HUES64 (cell line): ENCODE data around the gene MLLT10.
A peak's percentile ranks its signal among the peaks of the same experiment; 100 is the strongest.

Experiments
- H3K27ac ChIP-seq: 2 replicates; pipeline ENCODE4 v1.7.0; 2013; ENCODE audit warnings: low read depth, low read length, inconsistent platforms
- H3K27me3 ChIP-seq: 2 replicates; pipeline ENCODE4 v1.6.1; 2013; ENCODE audit warnings: mild to moderate bottlenecking, low read length; ENCODE audit not compliant: insufficient read depth
- H3K36me3 ChIP-seq: 2 replicates; pipeline ENCODE4 v1.6.1; 2013; ENCODE audit warnings: mild to moderate bottlenecking, low read length; ENCODE audit not compliant: insufficient read depth
- H3K4me1 ChIP-seq: 2 replicates; pipeline ENCODE4 v1.6.1; 2013; ENCODE audit warnings: mild to moderate bottlenecking, low read length, moderate library complexity; ENCODE audit not compliant: insufficient read depth
- H3K4me3 ChIP-seq: 2 replicates; pipeline ENCODE4 v1.5.1; 2013; ENCODE audit warnings: mild to moderate bottlenecking, low read length, moderate library complexity
- H3K9ac ChIP-seq: 2 replicates; pipeline ENCODE4 v1.6.1; 2013; ENCODE audit warnings: mild to moderate bottlenecking, low read depth, low read length
- H3K9me3 ChIP-seq: 2 replicates; pipeline ENCODE4 v1.6.1; 2013; ENCODE audit warnings: low read depth, low read length; ENCODE audit not compliant: insufficient read depth
- WGBS: fragments of 150-250, 120-280 bp; methylation state at CpG from one replicate; pipeline ENCODE4 v1.1.7; 2013; ENCODE audit warnings: missing lambda C conversion rate; 5-methylcytosine and 5-hydroxymethylcytosine counted together

MLLT10 gene

GRCh38 chr10:21511946-21512572 lies 22.0 kb upstream of the MLLT10 start:
- peak overlapping the region; percentile 90 for H3K4me3 ChIP-seq

GRCh38 chr10:21512573-21513404 lies 21.2 kb upstream of the MLLT10 start:
- peak overlapping the region; percentile 20; the same call in 1 of the 2 replicates for H3K27ac ChIP-seq
- peak overlapping the region; percentile 46; the same call in 1 of the 2 replicates for H3K9ac ChIP-seq
- H3K4me1 ChIP-seq: peaks cover 57% of the 10 kb centered on the region
- H3K36me3 ChIP-seq: no peaks in the 10 kb centered on the region
- H3K4me3 ChIP-seq: peak overlapping the region; percentile 90
- H3K9me3 ChIP-seq: no peaks in the 10 kb centered on the region
- no peaks in the 10 kb centered on the region; the same call in 1 of the 2 replicates for H3K27me3 ChIP-seq
- 61% methylated on average over 2 of the region's 2 CpGs for WGBS

More at GRCh38 chr10:21511946-21512572, 22.0 kb upstream of the MLLT10 start:
- H3K36me3 ChIP-seq: no peaks in the 10 kb centered on the region
- 83% methylated on average over 2 of the region's 3 CpGs for WGBS
- no peaks in the 10 kb centered on the region for H3K9me3 ChIP-seq
- peaks cover 64% of the 10 kb centered on the region for H3K4me1 ChIP-seq
- H3K9ac ChIP-seq: peak overlapping the region; percentile 89; the same call in 1 of the 2 replicates
- peaks cover 7% of the 10 kb centered on the region for H3K27me3 ChIP-seq
- peak overlapping the region; percentile 99 for H3K27ac ChIP-seq

GRCh38 chr10:21513405-21513788 lies 20.6 kb upstream of the MLLT10 start:
- Histone ChIP-seq H3K4me3 (peak overlapping the region; percentile 90), H3K27ac (peak overlapping the region; percentile 20; the same call in 1 of the 2 replicates), H3K9me3 (no peaks in the 10 kb centered on the region), H3K27me3 (no peaks in the 10 kb centered on the region; the same call in 1 of the 2 replicates), H3K36me3 (no peaks in the 10 kb centered on the region), H3K9ac (peak overlapping the region; percentile 46; the same call in 1 of the 2 replicates), H3K4me1 (peaks cover 53% of the 10 kb centered on the region)
- WGBS: no CpG with 5 or more reads among the region's 1 CpG

GRCh38 chr10:21514129-21514817 lies 19.8 kb upstream of the MLLT10 start:
- Histone ChIP-seq H3K9ac (peak overlapping the region; percentile 74; the same call in 1 of the 2 replicates), H3K4me1 (peaks cover 55% of the 10 kb centered on the region), H3K9me3 (no peaks in the 10 kb centered on the region), H3K4me3 (peak overlapping the region; percentile 90), H3K27ac (no peak overlapping the region), H3K27me3 (no peaks in the 10 kb centered on the region; the same call in 1 of the 2 replicates), H3K36me3 (no peaks in the 10 kb centered on the region)
- WGBS: 19% methylated on average over 3 of the region's 6 CpGs

- Histone ChIP-seq H3K27ac (no peak overlapping the region), H3K9me3 (no peaks in the 10 kb centered on the region), H3K4me3 (peak overlapping the region; percentile 90), H3K36me3 (no peaks in the 10 kb centered on the region), H3K4me1 (peaks cover 60% of the 10 kb centered on the region), H3K27me3 (no peaks in the 10 kb centered on the region; the same call in 1 of the 2 replicates), H3K9ac (peak overlapping the region; percentile 74; the same call in 1 of the 2 replicates)
- 4% methylated on average over 8 of the region's 10 CpGs for WGBS
These were observed 19.1 kb upstream of the MLLT10 start for GRCh38 chr10:21514818-21515351.

- Histone ChIP-seq H3K27ac (peak overlapping the region; percentile 65; the same call in 1 of the 2 replicates), H3K9ac (peak overlapping the region; percentile 74), H3K9me3 (no peaks in the 10 kb centered on the region), H3K36me3 (no peaks in the 10 kb centered on the region), H3K4me3 (peak overlapping the region; percentile 90), H3K27me3 (no peaks in the 10 kb centered on the region; the same call in 1 of the 2 replicates), H3K4me1 (peaks cover 63% of the 10 kb centered on the region)
- WGBS: 4% methylated on average over 15 of the region's 15 CpGs
These were observed 18.4 kb upstream of the MLLT10 start for GRCh38 chr10:21515361-21516241.

GRCh38 chr10:21516242-21517131 lies 17.5 kb upstream of the MLLT10 start:
- H3K9me3 ChIP-seq: no peaks in the 10 kb centered on the region
- H3K27me3 ChIP-seq: no peaks in the 10 kb centered on the region; the same call in 1 of the 2 replicates
- peak overlapping the region; percentile 65; the same call in 1 of the 2 replicates for H3K27ac ChIP-seq
- H3K4me3 ChIP-seq: peak overlapping the region; percentile 90
- H3K9ac ChIP-seq: peak overlapping the region; percentile 74
- H3K4me1 ChIP-seq: peaks cover 64% of the 10 kb centered on the region
- WGBS: under 1% methylated on average over 86 of the region's 86 CpGs
- no peaks in the 10 kb centered on the region for H3K36me3 ChIP-seq

- no peaks in the 10 kb centered on the region; the same call in 1 of the 2 replicates for H3K27me3 ChIP-seq
- H3K9me3 ChIP-seq: no peaks in the 10 kb centered on the region
- H3K36me3 ChIP-seq: no peaks in the 10 kb centered on the region
- H3K4me1 ChIP-seq: peaks cover 63% of the 10 kb centered on the region
- H3K4me3 ChIP-seq: peak overlapping the region; percentile 90
- H3K9ac ChIP-seq: peak overlapping the region; percentile 85
- H3K27ac ChIP-seq: peak overlapping the region; percentile 69
- WGBS: under 1% methylated on average over 73 of the region's 73 CpGs
These were observed 16.6 kb upstream of the MLLT10 start for GRCh38 chr10:21517134-21518031.
